HEK293T (cell line): ENCODE measurements around the gene STARD13.

Experiments
- BHLHE40 ChIP-seq: fragments of 450-650 bp; IDR thresholded peaks from 2 replicates; pipeline ENCODE4 v1.6.1; 2016; ENCODE audit warnings: mild to moderate bottlenecking, moderate library complexity, borderline replicate concordance
- HDGF ChIP-seq: fragments of 450-650 bp; IDR thresholded peaks from 2 replicates; pipeline ENCODE4 v1.6.1; 2017; ENCODE audit warnings: antibody characterized with exemption, borderline replicate concordance
- LEF1 ChIP-seq: fragments of 450-650 bp; IDR thresholded peaks from 2 replicates; pipeline ENCODE4 v1.6.1; 2017; ENCODE audit warnings: mild to moderate bottlenecking, borderline replicate concordance
- SP1 ChIP-seq: fragments of 450-650 bp; IDR thresholded peaks from 2 replicates; pipeline ENCODE4 v1.6.1; 2017
- SUZ12 ChIP-seq: fragments of 450-650 bp; IDR thresholded peaks from 2 replicates; pipeline ENCODE4 v1.6.1; 2016; ENCODE audit warnings: mild to moderate bottlenecking
- ZNF384 ChIP-seq: fragments of 450-650 bp; IDR thresholded peaks from 2 replicates; pipeline ENCODE4 v1.6.1; 2016

DNA sequence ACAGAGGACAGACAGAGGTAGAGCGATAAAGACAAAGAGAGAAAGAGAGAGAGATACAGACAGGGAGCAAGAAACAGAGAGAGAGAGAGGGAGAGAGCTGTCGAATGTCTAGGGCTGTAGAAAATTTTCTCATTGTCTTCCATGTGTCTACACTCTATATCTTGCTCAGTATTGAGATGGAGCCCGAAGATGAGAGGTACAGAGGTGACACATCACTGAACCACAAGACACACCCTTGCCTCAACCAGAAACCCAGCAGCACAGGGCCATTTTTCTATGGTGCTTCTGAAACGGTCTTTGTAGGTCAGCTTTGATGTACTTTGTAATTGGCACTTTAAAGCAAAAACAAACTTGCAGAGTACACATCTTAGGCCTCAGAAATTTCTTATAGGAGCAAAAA, 157.4 kb downstream of the STARD13 start:
- TF ChIP-seq SP1 (no peak), SUZ12 (no peak), HDGF (no peak), LEF1 (no peak), BHLHE40 (no peak), ZNF384 (no peak)
